ENCODE data around the gene EEF1A2. TPM values are rescaled to one million over a fixed set of nuclear protein-coding genes. Genes with fewer than 3 reads are reported as not detected.

EEF1A2 gene
- total RNA-seq: 1,346 TPM
- long read RNA-seq, transcript EEF1A2-201 (8 exons, 2,014 nt): major isoform, 1,548 of 1,978 reads
- long read RNA-seq, partial matches to known transcripts: 339 of 1,978 reads
- long read RNA-seq, other reads (novel, unspliced or antisense): 91 of 1,978 reads

DNA sequence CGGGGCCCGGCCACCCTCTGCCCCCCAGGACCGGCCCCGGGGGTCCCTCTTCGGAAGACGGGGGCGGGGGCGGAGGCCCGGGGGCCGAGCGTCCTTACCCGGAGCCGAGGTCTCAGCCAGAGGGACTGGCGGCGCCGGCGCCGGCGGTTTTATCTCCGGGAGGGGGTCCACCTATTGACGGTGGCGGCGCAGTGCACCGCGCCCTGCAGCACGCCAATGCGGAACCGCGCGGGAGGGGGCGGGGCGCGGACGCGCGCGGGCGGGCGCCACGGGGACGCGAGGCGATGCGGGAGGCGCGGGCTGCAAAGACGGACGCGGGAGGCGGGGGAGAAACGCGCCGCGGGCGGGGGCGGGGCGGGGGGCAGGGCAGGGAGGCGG, at the start of gene EEF1A2:
EEF1A2 (minus strand) TSS at position 124 of the 378 bp plus-strand sequence. CDS start 1,320 bp downstream, outside the sequence.
- DNase-seq (peak; percentile 84), ATAC-seq (peak; percentile 10)
- intact Hi-C loops (cut with micrococcal nuclease): no loop called here

GRCh38 chr20:63548542-63548941, 49.7 kb upstream of the EEF1A2 start:
- DNase-seq (no peak), ATAC-seq (no peak)
- intact Hi-C loops (cut with micrococcal nuclease): no loop called here

DNA sequence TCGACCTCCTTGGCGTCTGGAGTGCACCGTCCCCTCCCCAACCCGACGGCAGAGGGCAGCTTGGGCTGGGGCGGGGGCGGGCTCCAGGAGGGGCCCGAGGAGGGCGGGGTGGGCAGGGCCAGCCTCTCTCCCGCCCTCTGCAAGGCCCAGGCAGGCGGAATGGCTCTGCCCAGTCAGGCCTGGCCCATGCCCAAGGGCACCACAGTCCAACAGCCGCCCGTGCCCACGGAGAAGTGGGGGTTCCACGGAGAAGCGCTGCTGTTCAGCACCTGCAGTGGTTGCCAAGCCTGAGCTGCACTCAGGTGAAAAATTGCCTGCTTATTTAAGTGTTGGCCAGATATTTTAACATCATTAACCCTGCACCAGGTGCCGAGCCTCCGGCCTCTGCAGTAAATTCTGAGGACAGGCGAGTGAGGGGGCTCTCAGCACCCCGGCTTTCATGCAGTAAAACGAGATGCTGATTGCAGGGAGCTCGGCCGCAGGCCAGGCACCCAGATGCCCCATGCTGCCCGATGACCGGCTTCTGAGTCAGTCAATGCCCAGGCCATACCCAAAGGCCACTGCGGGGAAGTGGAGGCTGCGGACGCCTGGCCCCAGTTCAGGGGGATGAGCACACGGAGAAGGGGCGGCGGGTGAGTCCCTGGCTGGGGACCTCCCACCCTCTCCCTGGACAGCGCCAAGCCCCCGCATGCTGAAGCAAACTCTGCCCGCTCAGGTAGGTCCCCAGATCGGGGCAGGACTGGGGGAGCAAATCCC, 49.0 kb upstream of the EEF1A2 start, which contains the start of gene SRMS:
SRMS (minus strand) TSS at position 25 of the 756 bp plus-strand sequence. CDS start 286 bp downstream, outside the sequence.
- ATAC-seq (no peak), DNase-seq (no peak)
- intact Hi-C loops (cut with micrococcal nuclease): no loop called here

DNA sequence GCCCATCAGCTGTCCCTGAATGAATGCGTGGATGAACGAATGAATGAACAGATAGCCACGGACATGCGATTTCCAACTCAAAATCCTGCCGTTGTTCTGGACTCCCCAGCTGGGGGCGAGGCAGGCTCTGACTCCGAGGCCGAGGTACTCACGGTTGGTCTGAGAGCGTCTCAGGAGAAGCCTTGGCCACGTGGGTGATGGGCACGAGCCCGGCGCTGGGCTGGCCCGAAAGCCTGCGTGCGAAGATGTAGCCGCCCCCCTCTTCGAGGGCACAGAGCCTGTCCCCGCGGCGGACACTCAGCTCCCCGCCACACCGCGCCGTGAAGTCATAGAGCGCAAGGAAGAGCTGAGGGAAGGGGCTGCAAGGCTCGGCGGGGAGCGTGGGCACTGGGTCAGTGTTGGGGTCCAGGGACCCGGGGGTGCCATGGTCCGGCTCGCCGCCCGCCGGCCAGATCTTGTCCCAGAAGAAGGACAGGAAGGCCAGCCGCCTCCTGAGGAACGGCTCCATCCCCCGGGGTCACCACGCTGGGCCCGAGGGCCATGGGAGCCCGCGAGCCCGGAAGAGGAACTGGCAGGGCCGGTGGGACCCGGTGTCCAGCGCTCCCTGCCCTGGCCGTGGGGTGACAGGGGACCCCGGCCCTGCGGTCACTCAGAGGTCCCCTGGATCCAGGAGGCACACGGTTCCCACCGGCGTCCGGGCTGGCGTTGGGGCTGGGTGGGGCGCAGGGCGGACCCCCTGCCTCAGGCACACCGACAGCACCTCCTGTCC, 48.3 kb upstream of the EEF1A2 start:
- DNase-seq (no peak), ATAC-seq (no peak)
- intact Hi-C loops (cut with micrococcal nuclease): no loop called here

DNA sequence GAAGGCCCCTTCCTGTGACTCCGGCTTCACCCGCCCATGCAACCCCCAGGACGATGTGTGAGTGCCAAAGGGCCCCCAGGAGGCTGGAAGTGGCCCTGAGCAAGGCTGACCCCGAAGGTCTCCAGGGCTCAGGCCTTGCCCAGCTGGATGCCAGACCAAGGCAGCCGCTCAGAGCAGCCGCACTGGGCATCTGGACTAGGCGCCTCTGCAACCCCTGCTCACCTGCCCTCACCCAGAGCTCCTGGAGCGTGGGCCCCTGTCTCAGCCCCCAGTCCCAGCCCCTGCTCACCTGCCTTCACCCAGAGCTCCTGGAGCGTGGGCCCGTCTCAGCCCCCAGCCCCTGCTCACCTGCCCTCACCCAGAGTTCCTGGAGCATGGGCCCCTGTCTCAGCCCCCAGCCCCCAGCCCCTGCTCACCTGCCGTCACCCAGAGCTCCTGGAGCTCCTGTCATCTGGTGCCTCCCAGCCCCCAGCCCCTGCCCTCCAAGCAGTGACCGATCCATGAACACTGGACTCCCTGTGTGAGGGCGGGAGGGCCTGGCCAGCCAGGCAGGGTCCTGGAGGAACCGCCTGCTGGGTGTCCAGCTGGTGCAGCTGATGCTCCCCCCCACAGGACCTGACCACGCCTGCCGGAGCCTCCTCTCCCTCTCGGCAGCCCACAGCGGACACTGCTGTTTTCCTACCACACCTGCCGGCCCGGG, 47.5 kb upstream of the EEF1A2 start:
- no peak for DNase-seq
- no peak for ATAC-seq
- intact Hi-C loops (cut with micrococcal nuclease): no loop called here

DNA sequence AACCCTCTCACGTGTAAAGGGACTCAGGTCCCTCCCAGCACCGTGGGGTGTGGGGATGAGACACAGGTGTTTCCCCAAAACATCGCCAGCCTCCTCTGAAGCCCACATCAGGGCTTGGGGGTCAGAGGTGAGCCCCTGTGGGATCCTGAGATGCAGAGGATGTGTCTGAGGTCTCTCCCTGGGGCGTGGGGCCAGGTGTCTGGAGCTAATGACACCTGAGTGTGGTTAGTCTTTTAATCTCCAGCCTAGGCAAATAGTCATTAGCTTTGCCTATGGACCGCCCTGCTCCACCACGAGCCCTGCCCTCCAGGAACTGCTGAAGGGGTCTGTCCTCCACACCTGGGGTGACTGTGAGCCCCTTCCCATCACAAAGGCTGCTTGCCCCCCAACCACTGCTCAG, 46.9 kb upstream of the EEF1A2 start:
- no peak for ATAC-seq
- intact Hi-C loops (cut with micrococcal nuclease): no loop called here
- no peak for DNase-seq

- DNase-seq (no peak), ATAC-seq (no peak)
- intact Hi-C loops (cut with micrococcal nuclease): no loop called here
These were observed 46.2 kb upstream of the EEF1A2 start for GRCh38 chr20:63544958-63545516.

- intact Hi-C loops (cut with micrococcal nuclease): no loop called here
- DNase-seq: no peak
- ATAC-seq: no peak
These were observed 45.5 kb upstream of the EEF1A2 start for GRCh38 chr20:63544241-63544957.

DNA sequence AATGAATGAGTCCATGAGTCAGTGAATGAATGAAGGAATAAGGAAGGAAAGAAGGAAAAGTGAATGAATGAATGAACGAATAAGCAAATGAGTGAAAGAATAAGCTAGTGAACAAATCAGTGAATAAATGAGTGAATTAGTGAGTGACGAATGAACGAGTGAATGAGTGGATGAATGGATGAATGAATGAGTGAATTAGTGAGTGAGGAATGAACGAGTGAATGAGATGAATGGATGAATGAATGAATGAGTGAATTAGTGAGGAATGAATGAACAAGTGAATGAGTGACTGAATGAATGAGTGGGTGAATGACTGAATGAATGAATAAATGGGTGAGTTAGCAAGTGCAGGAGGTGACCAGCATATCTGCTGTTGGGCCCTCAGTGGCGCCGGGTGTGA, 44.9 kb upstream of the EEF1A2 start:
- intact Hi-C loops (cut with micrococcal nuclease): no loop called here
- DNase-seq (no peak), ATAC-seq (no peak)

DNA sequence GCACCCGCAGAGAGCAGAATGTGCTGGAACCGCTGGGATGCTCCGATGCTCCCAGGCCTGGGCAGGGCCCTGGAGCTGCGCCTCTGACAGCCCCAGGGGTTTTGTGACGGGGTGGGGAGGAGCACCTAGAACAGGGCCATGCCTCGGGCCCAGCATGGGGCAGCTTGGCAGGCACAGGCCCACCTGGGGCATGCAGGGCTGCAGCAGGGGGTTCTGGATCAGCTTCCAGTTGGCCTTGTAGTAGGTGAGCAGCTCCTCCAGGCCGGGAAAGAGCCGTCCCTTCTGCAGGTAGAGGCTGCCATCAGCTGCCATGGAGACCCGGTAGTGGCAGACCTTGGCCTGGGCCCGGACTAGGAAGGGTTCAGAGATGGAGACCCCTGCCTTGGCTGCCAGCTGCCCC, 44.2 kb upstream of the EEF1A2 start:
- DNase-seq (no peak), ATAC-seq (no peak)
- intact Hi-C loops (cut with micrococcal nuclease): no loop called here

- ATAC-seq (no peak), DNase-seq (no peak)
- intact Hi-C loops (cut with micrococcal nuclease): no loop called here
These were observed 43.8 kb upstream of the EEF1A2 start for GRCh38 chr20:63542696-63543095.

- no peak for ATAC-seq
- intact Hi-C loops (cut with micrococcal nuclease): no loop called here
- DNase-seq: no peak
These were observed 43.2 kb upstream of the EEF1A2 start for GRCh38 chr20:63542031-63542559.

DNA sequence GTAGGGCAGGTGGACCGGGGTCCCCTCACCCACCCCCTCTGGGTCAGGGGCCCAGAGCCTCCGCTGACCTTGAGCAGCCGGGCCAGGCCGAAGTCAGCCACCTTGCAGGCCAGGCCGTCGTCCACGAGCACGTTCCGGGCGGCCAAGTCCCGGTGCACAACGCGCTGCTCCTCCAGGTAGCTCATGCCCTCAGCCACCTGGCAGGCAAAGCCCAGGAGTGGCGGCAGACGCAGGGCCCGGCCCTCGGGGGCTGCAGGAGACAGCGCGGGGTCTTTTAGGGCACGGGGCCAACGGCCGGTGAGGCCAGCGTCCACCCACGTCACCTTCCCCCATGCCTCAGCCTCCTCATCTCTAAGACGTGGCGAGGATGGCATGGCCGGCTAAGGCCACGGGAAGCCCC, 42.5 kb upstream of the EEF1A2 start:
- ATAC-seq (no peak), DNase-seq (no peak)
- intact Hi-C loops (cut with micrococcal nuclease): no loop called here

DNA sequence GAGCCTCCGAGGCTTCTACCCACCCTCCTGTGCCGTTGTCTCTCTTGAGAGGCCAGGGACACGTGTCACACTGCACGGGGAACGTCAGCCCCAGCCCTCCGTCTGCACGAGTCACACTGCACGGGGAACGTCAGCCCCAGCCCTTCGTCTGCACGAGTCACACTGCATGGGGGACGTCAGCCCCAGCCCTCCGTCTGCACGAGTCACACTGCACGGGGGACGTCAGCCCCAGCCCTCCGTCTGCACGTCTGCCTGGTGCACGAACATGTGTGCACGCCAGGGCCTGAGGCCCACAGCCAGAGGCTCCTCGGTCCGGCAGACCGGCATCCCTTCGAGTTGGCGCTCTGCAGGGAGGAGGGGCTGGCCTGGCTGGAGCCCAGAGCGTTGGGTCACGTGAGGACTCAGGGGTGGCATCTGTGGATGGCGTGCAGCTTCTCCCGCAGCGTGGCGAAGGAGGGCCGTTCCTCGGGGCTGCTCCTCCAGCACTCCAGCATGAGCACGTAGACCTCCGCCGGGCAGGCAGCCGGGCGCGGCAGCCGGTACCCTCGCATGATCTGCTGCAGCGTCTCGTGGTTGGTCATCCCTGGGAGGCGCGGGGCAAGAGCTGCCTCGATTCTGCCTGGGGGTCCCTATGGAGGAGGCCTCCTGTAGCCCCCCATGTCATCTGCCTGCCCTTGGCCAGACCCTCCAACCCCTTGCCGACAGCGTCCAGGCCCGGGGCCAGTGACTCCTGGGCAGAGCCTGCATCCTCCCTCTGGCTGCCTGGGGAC, 41.7 kb upstream of the EEF1A2 start:
- intact Hi-C loops (cut with micrococcal nuclease): no loop called here
- DNase-seq: peak; percentile 55
- ATAC-seq: no peak

DNA sequence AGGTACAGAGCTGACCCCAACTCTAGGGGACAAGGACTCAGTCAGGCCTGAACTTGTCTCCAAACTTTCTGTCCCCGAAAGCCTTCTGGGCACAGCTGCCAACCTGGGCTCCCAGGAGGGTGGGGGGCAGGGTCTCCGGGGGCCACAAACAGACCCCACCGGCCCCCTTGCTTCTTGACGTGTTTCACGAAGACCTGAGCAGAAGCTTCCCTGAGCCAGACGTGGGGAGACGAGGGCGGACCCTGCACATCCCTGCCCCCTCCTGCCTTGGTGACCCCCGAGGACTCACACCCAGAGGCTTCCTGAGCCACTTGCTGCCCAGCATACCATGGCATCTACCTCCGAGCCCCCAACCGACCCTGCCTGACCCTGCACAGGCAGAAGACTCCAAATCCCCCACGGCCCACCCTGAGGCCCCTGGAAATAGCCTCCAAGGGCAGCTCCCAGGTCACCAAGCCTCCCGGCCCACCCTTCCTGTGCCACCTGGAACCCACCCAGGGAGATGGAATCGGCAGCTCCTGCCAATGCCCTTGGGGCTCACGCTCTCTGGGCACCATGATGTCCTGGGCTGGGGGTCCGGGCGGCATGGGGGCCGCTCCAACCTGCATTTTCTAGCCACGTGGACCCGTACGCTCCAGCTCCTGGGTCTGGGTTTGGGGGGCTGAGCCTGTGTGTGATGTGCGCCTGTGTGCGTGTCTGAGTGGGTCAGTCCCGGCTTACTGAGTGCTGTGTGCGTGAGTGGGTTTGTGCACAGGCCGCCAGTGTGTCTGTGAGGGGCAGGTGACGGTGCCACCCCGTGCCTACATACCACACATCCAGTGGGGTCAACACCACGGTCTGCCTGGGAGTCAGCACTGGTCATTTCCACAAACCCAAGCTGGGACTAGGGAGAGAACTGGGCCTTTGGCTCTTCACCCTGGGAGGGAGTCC, 40.8 kb upstream of the EEF1A2 start:
- intact Hi-C loops (cut with micrococcal nuclease): no loop called here
- DNase-seq (no peak), ATAC-seq (no peak)

GRCh38 chr20:63539092-63539430, 40.2 kb upstream of the EEF1A2 start:
- intact Hi-C loops (cut with micrococcal nuclease): no loop called here
- DNase-seq (no peak), ATAC-seq (no peak)

Measured in left ventricle myocardium superior (tissue), 1 donor.